HG03565 (cell line): Measurements from ENCODE around the gene GOLPH3L.
A peak's percentile ranks its signal among the peaks of the same experiment; 100 is the strongest.
"Not testable (repeated sequence)": the region's sequence is repeated elsewhere in the genome, so short reads cannot be mapped to it uniquely, and the experiment has no call there.

Experiments used
- ATAC-seq: cut with Tn5 transposase; IDR thresholded peaks from one replicate; pipeline ENCODE4 v1.9.1; 2021; ENCODE audit warnings: mild to moderate bottlenecking, moderate library complexity; ENCODE audit not compliant: unreplicated experiment

GOLPH3L gene

GRCh38 chr1:150696995-150697927 is at the start of gene GOLPH3L:
GOLPH3L (minus strand) TSS chr1:150697154; CDS start chr1:150694838, 2,316 bp downstream.
- peak; percentile 97 for ATAC-seq

DNA sequence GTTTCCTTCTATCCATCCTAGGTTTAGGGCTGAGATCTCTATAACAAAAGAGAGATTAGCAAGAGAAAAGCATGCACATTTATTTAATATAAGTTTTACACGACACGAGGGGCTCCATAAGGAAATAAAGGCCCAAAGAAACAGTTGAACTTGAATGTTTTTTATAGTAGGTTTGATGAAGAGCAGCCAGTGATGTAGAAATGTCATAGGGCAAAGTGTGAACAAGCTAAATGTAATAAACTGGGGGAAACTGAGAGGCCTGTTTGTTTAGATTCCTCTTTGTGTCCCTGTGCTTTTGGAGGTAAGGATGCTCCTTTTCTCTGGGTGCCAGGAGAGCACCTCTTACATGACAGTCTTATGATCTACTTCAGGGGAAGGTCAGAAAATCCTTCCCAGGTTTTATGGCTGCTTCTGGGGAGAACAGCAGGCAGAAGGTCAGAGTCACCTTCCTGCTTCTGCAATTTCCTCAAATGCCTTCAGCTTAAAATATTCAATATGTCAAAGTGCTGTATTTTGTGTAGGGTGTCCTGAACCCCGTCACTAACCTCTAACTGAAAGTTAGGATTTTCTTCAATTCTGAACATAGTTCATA is 33.3 kb upstream of the GOLPH3L start:
- ATAC-seq, result no peak

GRCh38 chr1:150724336-150724735 is 27.4 kb upstream of the GOLPH3L start:
- ATAC-seq, result no peak

DNA sequence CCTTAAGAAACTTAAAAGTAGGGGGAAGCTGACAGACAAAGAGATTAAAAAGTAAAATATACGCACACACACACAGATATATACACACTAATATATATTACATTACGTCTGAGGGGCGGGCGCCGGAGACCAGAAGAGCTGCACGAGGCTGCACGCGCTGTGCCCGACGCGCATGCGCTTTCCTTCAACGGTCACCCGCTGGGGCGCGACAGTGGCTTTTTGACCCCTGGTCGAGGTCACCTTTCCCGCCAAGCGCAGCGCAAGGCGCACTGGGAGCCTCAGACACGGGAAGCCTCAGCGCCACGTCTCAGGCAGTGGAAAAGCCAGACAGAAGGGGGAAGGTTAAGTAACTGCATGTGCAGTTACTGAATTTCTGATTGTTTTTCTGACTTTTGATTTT is 23.7 kb upstream of the GOLPH3L start, which contains the start of gene HORMAD1:
Gene HORMAD1, minus strand, starts transcription at position 193 of the 400 bp plus-strand sequence. CDS start 1,390 bp downstream, outside the sequence.
- ATAC-seq, result no peak

- no peak for ATAC-seq
Observed at GRCh38 chr1:150720098-150720497, 23.1 kb upstream of the GOLPH3L start.

GRCh38 chr1:150718225-150718891 is 21.4 kb upstream of the GOLPH3L start:
- ATAC-seq, result no peak

GRCh38 chr1:150709031-150709430 is 12.1 kb upstream of the GOLPH3L start:
- not testable (repeated sequence) for ATAC-seq

DNA sequence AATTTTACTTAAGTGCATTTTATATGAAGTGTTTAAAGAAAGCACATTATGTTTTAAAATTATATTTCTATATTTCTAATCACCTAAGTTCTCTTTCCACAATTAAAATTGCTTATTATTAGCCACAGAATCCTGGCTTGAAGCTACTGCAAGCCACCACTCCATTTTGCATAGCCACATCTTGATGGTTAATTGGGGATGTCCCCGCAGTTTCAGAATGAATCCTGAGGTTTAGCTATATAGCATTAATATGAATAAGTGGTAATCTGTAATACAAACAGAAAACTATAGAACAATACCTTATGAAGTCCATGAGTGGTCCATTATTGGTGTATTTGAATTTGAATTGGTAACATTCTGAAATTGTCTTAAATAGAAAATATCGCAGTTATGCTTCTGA is 11.6 kb upstream of the GOLPH3L start:
- no peak for ATAC-seq

DNA sequence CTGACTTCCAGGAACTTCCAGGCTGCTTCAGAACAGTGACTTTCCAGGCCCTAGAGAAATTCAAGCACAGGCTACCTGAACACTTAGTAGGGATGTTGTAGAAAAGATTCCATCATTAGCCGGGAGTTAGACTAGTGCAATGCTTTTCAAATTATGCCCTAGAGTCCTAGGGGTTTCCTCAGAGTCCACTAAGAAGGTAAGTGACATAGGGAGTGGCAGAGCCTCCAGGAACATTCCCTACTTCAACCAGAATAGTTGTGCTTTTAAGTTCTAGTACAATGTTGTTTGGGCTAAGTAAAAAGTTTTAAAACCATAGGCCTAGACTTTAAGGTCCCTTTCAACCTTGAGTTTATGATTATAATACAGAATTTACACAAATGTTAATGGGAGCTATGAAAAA is 9.1 kb upstream of the GOLPH3L start:
- no peak for ATAC-seq

DNA sequence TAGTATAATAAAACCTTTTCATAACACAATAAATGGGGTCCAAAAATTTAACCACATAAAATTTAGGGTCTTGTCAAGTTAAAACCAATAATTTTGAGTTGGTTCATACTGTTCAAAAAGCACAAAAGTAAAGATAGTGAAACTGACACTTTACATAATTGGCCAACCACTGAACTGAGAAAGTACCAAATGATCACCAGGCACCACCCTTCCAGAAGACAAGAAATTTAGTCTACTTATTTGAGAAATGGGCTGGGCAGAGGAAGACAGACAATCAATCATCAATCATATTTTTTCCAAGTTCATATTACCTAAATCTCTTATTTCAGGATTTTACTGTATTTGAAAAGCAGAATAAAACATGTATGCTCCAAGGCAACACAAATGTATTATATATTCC is 6.5 kb upstream of the GOLPH3L start:
- no peak for ATAC-seq

- no peak for ATAC-seq
Observed at GRCh38 chr1:150696590-150696989, 364 bp downstream of the GOLPH3L start.

DNA sequence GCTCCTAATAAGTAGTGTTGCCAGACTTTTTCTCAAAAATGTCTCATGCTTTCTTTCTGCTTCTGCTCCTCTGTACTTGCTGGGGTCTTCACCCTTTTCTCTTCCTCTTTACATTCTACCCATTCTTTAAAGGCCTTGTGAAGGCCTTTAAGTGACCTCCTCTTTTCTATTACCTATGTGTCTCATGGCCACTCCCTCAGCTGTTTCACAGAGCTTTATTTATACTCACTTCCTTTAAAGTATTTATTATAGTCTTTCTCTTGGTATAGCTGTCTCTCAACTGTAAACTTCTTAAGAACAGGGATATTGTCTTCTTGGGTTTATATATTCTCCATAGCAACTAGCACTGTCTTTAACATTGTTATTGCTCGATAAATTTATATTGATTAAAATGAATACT is 792 bp downstream of the GOLPH3L start:
- ATAC-seq, result no peak

GRCh38 chr1:150695561-150695960 is 1.4 kb downstream of the GOLPH3L start:
- no peak for ATAC-seq

- ATAC-seq, result no peak
Observed at GRCh38 chr1:150692720-150693119, 4.2 kb downstream of the GOLPH3L start.

DNA sequence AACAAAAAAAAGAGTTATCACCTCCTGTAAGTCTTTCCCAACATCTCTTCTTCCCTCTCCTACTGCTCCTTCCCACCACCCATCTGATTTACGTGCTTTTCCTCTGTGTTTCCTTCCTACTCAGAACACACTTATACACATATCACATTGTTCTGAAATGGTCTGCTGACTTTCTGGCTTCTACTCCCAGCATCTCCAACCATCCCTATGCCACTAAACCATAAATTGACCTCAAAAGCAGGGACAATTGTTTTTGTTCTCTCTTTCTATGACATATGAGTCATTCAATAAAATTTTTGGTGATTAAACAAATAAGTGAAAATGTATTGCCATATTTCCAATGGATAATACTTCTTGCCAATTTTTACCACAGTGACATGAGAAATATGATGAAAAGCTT is 8.2 kb downstream of the GOLPH3L start:
- ATAC-seq, result no peak

- no peak for ATAC-seq
Observed at GRCh38 chr1:150686275-150686674, 10.7 kb downstream of the GOLPH3L start.

DNA sequence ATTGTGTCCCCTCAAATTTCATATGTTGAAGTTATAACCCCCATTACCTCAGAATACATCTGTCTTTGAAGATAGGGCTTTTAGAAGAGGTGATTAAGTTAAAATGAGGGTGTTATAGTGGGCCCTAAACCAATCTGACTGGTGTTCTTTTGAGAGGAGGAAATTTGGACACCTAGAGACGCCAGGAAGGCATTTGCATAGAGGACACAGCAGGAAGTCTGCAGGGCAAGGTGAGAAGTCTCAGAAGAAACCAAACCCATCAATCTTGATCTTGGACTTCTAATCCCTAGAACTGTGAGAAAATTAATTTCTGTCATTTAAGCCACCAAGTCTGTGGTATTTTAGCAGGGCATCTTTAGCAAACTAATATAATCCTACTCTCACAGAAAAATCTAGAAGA is 13.0 kb downstream of the GOLPH3L start:
- ATAC-seq, result no peak

- ATAC-seq, result no peak
Observed at GRCh38 chr1:150678988-150679387, 18.0 kb downstream of the GOLPH3L start.

DNA sequence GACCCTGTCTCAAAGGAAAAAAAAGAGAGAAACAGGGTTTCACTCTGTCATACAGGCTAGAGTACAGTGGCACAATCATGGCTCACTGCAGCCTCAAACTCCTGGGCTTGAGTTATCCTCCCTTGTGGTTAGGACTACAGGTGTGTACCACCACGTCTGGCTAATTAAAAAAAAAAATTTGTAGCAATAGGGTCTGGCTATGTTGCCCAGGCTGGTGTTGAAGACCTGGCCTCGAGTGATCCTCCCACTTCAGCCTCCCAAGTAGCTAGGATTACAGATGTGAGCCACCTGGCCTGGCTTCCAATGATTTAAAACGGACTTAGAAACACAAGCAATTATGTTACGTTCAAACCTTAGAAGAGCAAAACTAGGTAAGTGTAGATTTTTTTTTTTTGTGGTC is 22.1 kb downstream of the GOLPH3L start:
- no peak for ATAC-seq

GRCh38 chr1:150663321-150663720 is 33.6 kb downstream of the GOLPH3L start:
- ATAC-seq, result no peak

DNA sequence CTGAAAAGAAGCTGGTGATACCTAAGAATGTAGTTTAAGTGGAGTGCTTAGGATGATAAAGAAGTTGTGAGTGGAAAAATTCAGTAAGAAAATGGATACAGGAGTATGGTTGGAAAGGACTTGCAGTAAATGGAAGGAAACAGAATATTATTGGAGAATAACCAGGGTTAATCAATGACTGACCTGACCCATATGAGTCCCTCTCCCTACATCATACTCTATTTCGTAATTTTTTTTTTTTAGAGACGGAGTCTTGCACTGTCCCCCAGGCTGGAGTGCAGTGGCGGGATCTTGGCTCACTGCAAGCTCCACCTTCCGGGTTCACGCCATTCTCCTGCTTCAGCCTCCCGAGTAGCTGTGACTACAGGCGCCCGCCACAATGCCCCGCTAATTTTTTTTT is 34.1 kb downstream of the GOLPH3L start:
- ATAC-seq, result no peak

DNA sequence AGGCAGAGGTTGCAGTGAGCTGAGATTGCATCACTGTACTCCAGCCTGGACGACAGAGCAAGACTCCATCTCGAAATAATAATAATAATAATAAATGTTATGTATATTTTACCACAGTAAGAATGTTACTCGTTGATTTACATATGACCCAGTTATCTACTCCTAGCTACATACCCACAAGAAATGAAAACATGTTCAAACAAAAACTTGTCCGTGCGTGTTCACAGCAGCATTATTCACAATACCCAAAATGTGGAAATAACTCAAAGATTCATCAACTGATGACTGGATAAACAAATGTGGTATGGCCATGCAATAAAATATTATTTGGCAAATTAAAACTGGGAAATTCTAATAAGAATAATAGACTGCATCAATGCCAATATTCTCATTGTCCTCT is 35.8 kb downstream of the GOLPH3L start:
- ATAC-seq, result no peak
